PC-3 (cell line): ENCODE results near the gene GULP1. TPM values are rescaled to one million over a fixed set of nuclear protein-coding genes. Genes with fewer than 3 reads are reported as not detected.

Experiments used
- ATAC-seq: fragments of 200-7000 bp; cut with Tn5 transposase; 2 replicates; pipeline ENCODE4 v1.9.1; 2020; ENCODE audit warnings: mild to moderate bottlenecking, moderate library complexity
- BruUV-seq: library from RNA; stranded (reverse); fragments of 400-500 nt; replicated peaks from 2 replicates; lab custom pipeline; 2021; lab: Mats Ljungman, UMichigan
- CTCF ChIA-PET: fragments of 300-600 bp; sonication (Branson Sonifier 250); formaldehyde crosslinking; loops from one replicate; lab custom pipeline; 2022; ENCODE audit warnings: antibody characterized with exemption; lab: Charles Lee
- POLR2A ChIA-PET: fragments of 300-600 bp; sonication (Branson Sonifier 250); formaldehyde crosslinking; loops from one replicate; lab custom pipeline; 2022; ENCODE audit warnings: antibody characterized with exemption; ENCODE audit not compliant: unreplicated experiment; lab: Charles Lee
- DNase-seq: peaks from one replicate; pipeline ENCODE4 v3.0.0-alpha.2; 2015
- H2AFZ ChIP-seq: fragments of 300-600 bp; sonication (generic); 2 replicates; pipeline ENCODE4 v1.6.0; 2016; ENCODE audit warnings: antibody characterized with exemption, low read length
- H3F3A ChIP-seq: fragments of 300-600 bp; sonication (generic); one replicate; pipeline ENCODE4 v1.6.0; 2017; ENCODE audit warnings: antibody characterized with exemption, low read length, control low read depth, mild to moderate bottlenecking; ENCODE audit not compliant: unreplicated experiment
- H3K27ac ChIP-seq: fragments of 300-600 bp; sonication (generic); 2 replicates; pipeline ENCODE4 v1.5.1; 2016; ENCODE audit warnings: mild to moderate bottlenecking, low read length
- H3K27me3 ChIP-seq: fragments of 300-600 bp; sonication (generic); 2 replicates; pipeline ENCODE4 v1.6.1; 2016; ENCODE audit warnings: low read length, mixed read lengths
- H3K36me3 ChIP-seq: fragments of 300-600 bp; sonication (generic); 2 replicates; pipeline ENCODE4 v1.6.1; 2016; ENCODE audit warnings: low read depth, mixed run types, low read length, mixed read lengths
- H3K4me1 ChIP-seq: fragments of 300-600 bp; sonication (generic); 2 replicates; pipeline ENCODE4 v1.5.1; 2016; ENCODE audit warnings: low read length; ENCODE audit not compliant: insufficient read depth
- H3K4me2 ChIP-seq: fragments of 300-600 bp; sonication (generic); 2 replicates; pipeline ENCODE4 v1.6.0; 2016; ENCODE audit warnings: low read length
- H3K4me3 ChIP-seq: fragments of 300-600 bp; sonication (generic); 2 replicates; pipeline ENCODE4 v1.5.1; 2016; ENCODE audit warnings: mild to moderate bottlenecking, low read length, mixed read lengths
- H3K79me2 ChIP-seq: fragments of 300-600 bp; sonication (generic); 2 replicates; pipeline ENCODE4 v1.6.1; 2017; ENCODE audit warnings: low read length, mixed read lengths
- H3K9ac ChIP-seq: fragments of 300-600 bp; sonication (generic); 2 replicates; pipeline ENCODE4 v1.6.0; 2016; ENCODE audit warnings: mild to moderate bottlenecking, low read length
- H3K9me2 ChIP-seq: fragments of 300-600 bp; sonication (generic); replicated peaks from 2 replicates; pipeline ENCODE4 v1.6.1; 2016; ENCODE audit warnings: mixed run types, low read length, mixed read lengths
- H3K9me3 ChIP-seq: fragments of 300-600 bp; sonication (generic); 2 replicates; pipeline ENCODE4 v1.6.1; 2016; ENCODE audit warnings: low read length, mixed read lengths
- H4K20me1 ChIP-seq: fragments of 300-600 bp; sonication (generic); 2 replicates; pipeline ENCODE4 v1.6.1; 2016; ENCODE audit warnings: low read length, mixed read lengths
- CTCF ChIP-seq: fragments of 300-600 bp; sonication (generic); conservative IDR thresholded peaks from 2 replicates; pipeline ENCODE4 v1.5.1; 2017; ENCODE audit warnings: antibody characterized with exemption, low read depth, mild to moderate bottlenecking, low read length
- EZH2 ChIP-seq: fragments of 300-600 bp; sonication (generic); IDR thresholded peaks from one replicate; pipeline ENCODE4 v1.6.1; 2017; ENCODE audit warnings: antibody characterized with exemption, mild to moderate bottlenecking, low read length; ENCODE audit not compliant: unreplicated experiment
- EZH2phosphoT487 ChIP-seq: fragments of 300-600 bp; sonication (generic); IDR thresholded peaks from 2 replicates; pipeline ENCODE4 v1.6.1; 2018; ENCODE audit warnings: mild to moderate bottlenecking, antibody characterized with exemption, low read length, borderline replicate concordance
- intact Hi-C: fragments of 100-400 bp; cut with micrococcal nuclease; formaldehyde crosslinking; loops from 2 replicates; pipeline ENCODE4 v1.9.0; 2023
- total RNA-seq: library from RNA; depleted of rRNA; stranded (reverse); fragments of >200 nt; gene quantifications from 2 replicates; pipeline ENCODE4 v1.2.3, GENCODE V29; 2014

Gene GULP1
- total RNA-seq, 1 experiment from 2014 or later = 25.5 TPM

GRCh38 chr2:188492751-188493150 is 201.1 kb downstream of the GULP1 start:
- ATAC-seq = no peak
- no peak overlapping the region for H3K4me3 ChIP-seq

GRCh38 chr2:188494906-188495305 is 203.2 kb downstream of the GULP1 start:
- no peak overlapping the region for H3K4me3 ChIP-seq
- ATAC-seq (no peak), DNase-seq (no peak)
- H3K27me3 ChIP-seq = no peaks in the 10 kb centered on the region
- no peaks in the 10 kb centered on the region for H3K9me3 ChIP-seq
- H4K20me1 ChIP-seq = no peaks in the 10 kb centered on the region
- H2AFZ ChIP-seq = no peak overlapping the region
- TF ChIP-seq EZH2phosphoT487 (no peak), CTCF (no peak)
- BruUV-seq = no TSS peak
- no peaks in the 10 kb centered on the region for H3K9me2 ChIP-seq
- no peaks in the 10 kb centered on the region for H3K79me2 ChIP-seq
- H3K27ac ChIP-seq = no peak overlapping the region
- ChIA-PET POLR2A (no interaction called here), CTCF (no interaction called here)
- no peaks in the 10 kb centered on the region for H3F3A ChIP-seq
- intact Hi-C loops = no loop called here
- no peak overlapping the region for H3K9ac ChIP-seq
- H3K36me3 ChIP-seq = no peaks in the 10 kb centered on the region
- no peaks in the 10 kb centered on the region for H3K4me1 ChIP-seq
- H3K4me2 ChIP-seq = no peak overlapping the region

More at GRCh38 chr2:188492751-188493150, 201.1 kb downstream of the GULP1 start:
- Histone ChIP-seq H3K4me2 (no peak overlapping the region), H3K36me3 (no peaks in the 10 kb centered on the region), H3K9me3 (no peaks in the 10 kb centered on the region), H4K20me1 (no peaks in the 10 kb centered on the region), H3F3A (no peaks in the 10 kb centered on the region), H3K4me1 (no peaks in the 10 kb centered on the region), H3K9ac (no peak overlapping the region), H2AFZ (no peak overlapping the region), H3K27ac (no peak overlapping the region), H3K27me3 (no peaks in the 10 kb centered on the region), H3K9me2 (no peaks in the 10 kb centered on the region), H3K79me2 (no peaks in the 10 kb centered on the region)
- DNase-seq = no peak
- TF ChIP-seq EZH2phosphoT487 = no peak
- no peak for TF ChIP-seq CTCF
- TF ChIP-seq EZH2 = no peak
- ChIA-PET CTCF (no interaction called here), POLR2A (no interaction called here)
- BruUV-seq = no TSS peak
- intact Hi-C loops = no loop called here

- H3K4me3 ChIP-seq = no peak overlapping the region
- H3K4me2 ChIP-seq = no peak overlapping the region
- DNase-seq (no peak), ATAC-seq (no peak)
- H3K9ac ChIP-seq = no peak overlapping the region
- no peak for TF ChIP-seq EZH2
- no peak for TF ChIP-seq EZH2phosphoT487
- TF ChIP-seq CTCF = no peak
- no peaks in the 10 kb centered on the region for H3K9me3 ChIP-seq
- H3K9me2 ChIP-seq = no peaks in the 10 kb centered on the region
- intact Hi-C loops = no loop called here
- BruUV-seq = no TSS peak
- H3K79me2 ChIP-seq = no peaks in the 10 kb centered on the region
- H3F3A ChIP-seq = no peaks in the 10 kb centered on the region
- H3K27me3 ChIP-seq = no peaks in the 10 kb centered on the region
- H3K4me1 ChIP-seq = no peaks in the 10 kb centered on the region
- H2AFZ ChIP-seq = no peak overlapping the region
- H3K36me3 ChIP-seq = no peaks in the 10 kb centered on the region
- no peak overlapping the region for H3K27ac ChIP-seq
- ChIA-PET POLR2A (no interaction called here), CTCF (no interaction called here)
- H4K20me1 ChIP-seq = no peaks in the 10 kb centered on the region
Measured at GRCh38 chr2:188495969-188496431, 204.3 kb downstream of the GULP1 start.
